Measurements from ENCODE around the gene PRKCE. TPM values are rescaled to one million over a fixed set of nuclear protein-coding genes. Genes with fewer than 3 reads are reported as not detected.

PRKCE gene
- total and polyA plus RNA-seq, 2 experiments from 2014 or later: 0.94 to 1.2 TPM

GRCh38 chr2:45960057-45960863 is 308.8 kb downstream of the PRKCE start:
- no peak overlapping the region for H3K4me3 Mint-ChIP-seq
- H3K36me3 Mint-ChIP-seq (ENCODE audit: low read depth): no peaks in the 10 kb centered on the region
- H3K4me1 Mint-ChIP-seq: peaks cover 26% of the 10 kb centered on the region
- ATAC-seq (no peak), DNase-seq (ENCODE audit: low spot score) (no peak)
- no peaks in the 10 kb centered on the region for H3K27me3 ChIP-seq (ENCODE audit: insufficient read depth)
- H2AFZ ChIP-seq: no peak overlapping the region
- peaks cover 19% of the 10 kb centered on the region for H3K4me1 ChIP-seq (ENCODE audit: insufficient read depth)
- no peaks in the 10 kb centered on the region for H3K9me2 ChIP-seq (ENCODE audit: insufficient read depth)
- H3K27me3 Mint-ChIP-seq (ENCODE audit: insufficient read depth, low read depth, poor library complexity): peaks cover 5% of the 10 kb centered on the region
- H3K27ac Mint-ChIP-seq: no peak overlapping the region
- H3K9me3 Mint-ChIP-seq: no peaks in the 10 kb centered on the region
- no peak overlapping the region for H3K27ac ChIP-seq (ENCODE audit: low read depth)
- H4K20me1 ChIP-seq (replicated peaks; ENCODE audit: insufficient read depth): no peaks in the 10 kb centered on the region
- no peaks in the 10 kb centered on the region for H3K36me3 ChIP-seq (ENCODE audit: insufficient read depth)
- H3K79me2 ChIP-seq (replicated peaks; ENCODE audit: insufficient read depth): no peaks in the 10 kb centered on the region
- no peak overlapping the region for H3K4me2 ChIP-seq
- no peak overlapping the region for H3K4me3 ChIP-seq
- TF ChIP-seq JUNB (IDR thresholded peaks at IDR 0.05; ENCODE audit: unreplicated experiment) (no peak), REST (IDR thresholded peaks at IDR 0.05; ENCODE audit: unreplicated experiment) (no peak), ZNF114 (CRISPR knock-in tag; IDR thresholded peaks at IDR 0.05) (no peak)
- H3F3A ChIP-seq (replicated peaks; ENCODE audit: low read depth): no peaks in the 10 kb centered on the region

GRCh38 chr2:45962177-45962921 is 310.9 kb downstream of the PRKCE start:
- ATAC-seq (no peak), DNase-seq (ENCODE audit: low spot score) (no peak)
- Mint-ChIP-seq H3K27me3 (ENCODE audit: insufficient read depth, low read depth, poor library complexity) (peaks cover 5% of the 10 kb centered on the region), H3K27ac (no peak overlapping the region), H3K9me3 (no peaks in the 10 kb centered on the region), H3K36me3 (ENCODE audit: low read depth) (no peaks in the 10 kb centered on the region), H3K4me3 (no peak overlapping the region), H3K4me1 (peaks cover 30% of the 10 kb centered on the region)
- Histone ChIP-seq H3K79me2 (replicated peaks; ENCODE audit: insufficient read depth) (no peaks in the 10 kb centered on the region), H3K4me2 (no peak overlapping the region), H3K4me1 (ENCODE audit: insufficient read depth) (peaks cover 19% of the 10 kb centered on the region), H3K4me3 (no peak overlapping the region), H2AFZ (no peak overlapping the region), H3K9me2 (ENCODE audit: insufficient read depth) (0 out of 2 replicates have a peak, but pooled peaks cover 4% of the 10 kb centered on the region), H3K36me3 (ENCODE audit: insufficient read depth) (no peaks in the 10 kb centered on the region), H3K27me3 (ENCODE audit: insufficient read depth) (no peaks in the 10 kb centered on the region), H4K20me1 (replicated peaks; ENCODE audit: insufficient read depth) (no peaks in the 10 kb centered on the region), H3K27ac (ENCODE audit: low read depth) (no peak overlapping the region), H3F3A (replicated peaks; ENCODE audit: low read depth) (no peaks in the 10 kb centered on the region)
- TF ChIP-seq POLR2AphosphoS5 (IDR thresholded peaks at IDR 0.05; ENCODE audit: low read depth) (no peak), JUNB (IDR thresholded peaks at IDR 0.05; ENCODE audit: unreplicated experiment) (no peak), EZH2 (IDR thresholded peaks at IDR 0.05; ENCODE audit: low read depth, unreplicated experiment) (no peak), NANOG (IDR thresholded peaks at IDR 0.05; ENCODE audit: borderline replicate concordance) (no peak), ZNF462 (CRISPR knock-in tag; IDR thresholded peaks at IDR 0.05) (no peak), CTCF (conservative IDR thresholded peaks at IDR 0.05; ENCODE audit: low read depth in 2 of 2) (no peak)
